ENCODE results near the gene MRPL37.

The MRPL37 gene

GRCh38 chr1:54176621-54177327 lies 23.2 kb upstream of the MRPL37 start:
- H3K36me3 ChIP-seq (ENCODE audit: control insufficient read depth, insufficient read depth, low read length) = no peaks in the 10 kb centered on the region
- H3K79me2 ChIP-seq = no peaks in the 10 kb centered on the region
- no peaks in the 10 kb centered on the region for H3K9me3 ChIP-seq (ENCODE audit: control insufficient read depth, low read length)
- H3K4me3 ChIP-seq (ENCODE audit: low read depth, low read length) = no peak overlapping the region
- no peak overlapping the region for H3K4me2 ChIP-seq (ENCODE audit: low read length)
- TF ChIP-seq CTCF (IDR thresholded peaks at IDR 0.05) = no peak
- H3K27me3 ChIP-seq (ENCODE audit: control insufficient read depth, insufficient read depth, low read length) = no peaks in the 10 kb centered on the region
- H3K4me1 ChIP-seq = no peaks in the 10 kb centered on the region
- H2AFZ ChIP-seq = no peak overlapping the region
- no peak overlapping the region for H3K9ac ChIP-seq
- no peak overlapping the region for H3K27ac ChIP-seq

GRCh38 chr1:54177726-54178125 lies 22.2 kb upstream of the MRPL37 start:
- TF ChIP-seq CTCF (IDR thresholded peaks at IDR 0.05) = no peak
- Histone ChIP-seq H2AFZ (no peak overlapping the region), H3K79me2 (no peaks in the 10 kb centered on the region), H3K27ac (no peak overlapping the region), H3K4me2 (ENCODE audit: low read length) (no peak overlapping the region), H3K4me1 (no peaks in the 10 kb centered on the region), H3K36me3 (ENCODE audit: control insufficient read depth, insufficient read depth, low read length) (no peaks in the 10 kb centered on the region), H3K27me3 (ENCODE audit: control insufficient read depth, insufficient read depth, low read length) (no peaks in the 10 kb centered on the region), H3K9me3 (ENCODE audit: control insufficient read depth, low read length) (no peaks in the 10 kb centered on the region), H3K4me3 (ENCODE audit: low read depth, low read length) (no peak overlapping the region), H3K9ac (no peak overlapping the region)

- no peak overlapping the region for H3K9ac ChIP-seq
- no peaks in the 10 kb centered on the region for H3K9me3 ChIP-seq (ENCODE audit: control insufficient read depth, low read length)
- H3K79me2 ChIP-seq = no peaks in the 10 kb centered on the region
- H3K27me3 ChIP-seq (ENCODE audit: control insufficient read depth, insufficient read depth, low read length) = no peaks in the 10 kb centered on the region
- no peak overlapping the region for H3K27ac ChIP-seq
- no peak overlapping the region for H2AFZ ChIP-seq
- H3K4me2 ChIP-seq (ENCODE audit: low read length) = no peak overlapping the region
- H3K4me3 ChIP-seq (ENCODE audit: low read depth, low read length) = no peak overlapping the region
- H3K4me1 ChIP-seq = no peaks in the 10 kb centered on the region
- no peaks in the 10 kb centered on the region for H3K36me3 ChIP-seq (ENCODE audit: control insufficient read depth, insufficient read depth, low read length)
- no peak for TF ChIP-seq CTCF (IDR thresholded peaks at IDR 0.05)
These were observed 21.5 kb upstream of the MRPL37 start for GRCh38 chr1:54178296-54179070.

GRCh38 chr1:54180701-54181360 lies 19.1 kb upstream of the MRPL37 start:
- Histone ChIP-seq H3K4me2 (ENCODE audit: low read length) (no peak overlapping the region), H3K79me2 (no peaks in the 10 kb centered on the region), H3K27ac (no peak overlapping the region), H2AFZ (no peak overlapping the region), H3K9ac (no peak overlapping the region), H3K4me3 (ENCODE audit: low read depth, low read length) (no peak overlapping the region), H3K36me3 (ENCODE audit: control insufficient read depth, insufficient read depth, low read length) (no peaks in the 10 kb centered on the region), H3K27me3 (ENCODE audit: control insufficient read depth, insufficient read depth, low read length) (no peaks in the 10 kb centered on the region), H3K4me1 (no peaks in the 10 kb centered on the region), H3K9me3 (ENCODE audit: control insufficient read depth, low read length) (no peaks in the 10 kb centered on the region)
- no peak for TF ChIP-seq CTCF (IDR thresholded peaks at IDR 0.05)

All from parathyroid adenoma (tissue), 2 donors.